Astrocyte (in vitro differentiated cells and primary cell): Measurements from ENCODE around the gene CEP20.

ENCODE experiments used
- CTCF ChIP-seq: IDR thresholded peaks from 2 replicates; pipeline ENCODE4 v1.5.1; 2011; ENCODE audit warnings: low read depth, mild to moderate bottlenecking, inconsistent platforms, low read length, moderate library complexity; ENCODE audit not compliant: insufficient read depth
- EZH2 ChIP-seq: IDR thresholded peaks from 2 replicates; pipeline ENCODE4 v1.6.1; 2012; ENCODE audit warnings: mild to moderate bottlenecking, low read length, inconsistent platforms; ENCODE audit not compliant: insufficient read depth

GRCh38 chr16:15873301-15873700, 15.1 kb downstream of the CEP20 start:
- TF ChIP-seq CTCF, result no peak
- TF ChIP-seq EZH2, result no peak
